DOHH2 (cell line): ENCODE measurements around the gene RAP2A.

Experiments
- H3F3A ChIP-seq: fragments of 200-600 bp; sonication (generic), shearing (Covaris generic); 2 replicates; pipeline ENCODE4 v1.6.0; 2016; ENCODE audit warnings: antibody characterized with exemption, mild to moderate bottlenecking; ENCODE audit not compliant: control insufficient read depth, insufficient read depth
- H3K27ac ChIP-seq: fragments of 200-600 bp; sonication (generic); 2 replicates; pipeline ENCODE4 v1.5.1; 2014; ENCODE audit warnings: low read depth, mild to moderate bottlenecking, low read length, moderate library complexity
- H3K27me3 ChIP-seq: fragments of 200-600 bp; sonication (generic); 2 replicates; pipeline ENCODE4 v1.6.1; 2014; ENCODE audit warnings: mild to moderate bottlenecking, low read length, mixed read lengths; ENCODE audit not compliant: control insufficient read depth
- H3K36me3 ChIP-seq: fragments of 200-600 bp; sonication (generic); 2 replicates; pipeline ENCODE4 v1.6.1; 2014; ENCODE audit warnings: mild to moderate bottlenecking, low read length, moderate library complexity, mixed read lengths; ENCODE audit not compliant: control insufficient read depth
- H3K4me1 ChIP-seq: fragments of 200-600 bp; sonication (generic); 2 replicates; pipeline ENCODE4 v1.6.1; 2014; ENCODE audit warnings: mild to moderate bottlenecking, low read length, mixed read lengths; ENCODE audit not compliant: control insufficient read depth
- H3K4me2 ChIP-seq: fragments of 200-600 bp; sonication (generic); 2 replicates; pipeline ENCODE4 v1.6.0; 2014; ENCODE audit warnings: mild to moderate bottlenecking, low read length, moderate library complexity
- H3K4me3 ChIP-seq: fragments of 200-600 bp; sonication (generic); 2 replicates; pipeline ENCODE4 v1.5.1; 2014; ENCODE audit warnings: mild to moderate bottlenecking, low read length, mixed read lengths
- H3K79me2 ChIP-seq: fragments of 200-600 bp; sonication (generic); 2 replicates; pipeline ENCODE4 v1.6.1; 2014; ENCODE audit warnings: mild to moderate bottlenecking, low read length, mixed read lengths; ENCODE audit not compliant: control insufficient read depth
- H3K9me2 ChIP-seq: fragments of 200-600 bp; sonication (generic); replicated peaks from 2 replicates; pipeline ENCODE4 v1.6.1; 2014; ENCODE audit warnings: mild to moderate bottlenecking, low read length, mixed read lengths; ENCODE audit not compliant: control insufficient read depth
- H3K9me3 ChIP-seq: fragments of 200-600 bp; sonication (generic); 2 replicates; pipeline ENCODE4 v1.6.1; 2014; ENCODE audit warnings: antibody characterized with exemption, low read length, mixed read lengths; ENCODE audit not compliant: control insufficient read depth, insufficient read depth
- H4K20me1 ChIP-seq: fragments of 200-600 bp; sonication (generic); 2 replicates; pipeline ENCODE4 v1.6.0; 2014; ENCODE audit warnings: low read depth, mild to moderate bottlenecking, antibody characterized with exemption, low read length, moderate library complexity; ENCODE audit not compliant: control insufficient read depth, insufficient read depth
- EZH2phosphoT487 ChIP-seq: fragments of 200-600 bp; sonication (generic); IDR thresholded peaks from 2 replicates; pipeline ENCODE4 v1.6.1; 2017; ENCODE audit warnings: borderline replicate concordance, mild to moderate bottlenecking, antibody characterized with exemption, low read length, moderate library complexity, mixed read lengths
- TF ChIP-seq, protein P1 (sequence below): fragments of 200-600 bp; sonication (generic); IDR thresholded peaks from one replicate; pipeline ENCODE4 v1.5.1; 2014; ENCODE audit warnings: antibody characterized with exemption, mild to moderate bottlenecking, low read depth, low read length; ENCODE audit not compliant: poor library complexity, severe bottlenecking

The RAP2A gene

GRCh38 chr13:97423300-97424045, 10.5 kb upstream of the RAP2A start:
- TF ChIP-seq EZH2phosphoT487, result no peak
- TF ChIP-seq, protein P1, sequence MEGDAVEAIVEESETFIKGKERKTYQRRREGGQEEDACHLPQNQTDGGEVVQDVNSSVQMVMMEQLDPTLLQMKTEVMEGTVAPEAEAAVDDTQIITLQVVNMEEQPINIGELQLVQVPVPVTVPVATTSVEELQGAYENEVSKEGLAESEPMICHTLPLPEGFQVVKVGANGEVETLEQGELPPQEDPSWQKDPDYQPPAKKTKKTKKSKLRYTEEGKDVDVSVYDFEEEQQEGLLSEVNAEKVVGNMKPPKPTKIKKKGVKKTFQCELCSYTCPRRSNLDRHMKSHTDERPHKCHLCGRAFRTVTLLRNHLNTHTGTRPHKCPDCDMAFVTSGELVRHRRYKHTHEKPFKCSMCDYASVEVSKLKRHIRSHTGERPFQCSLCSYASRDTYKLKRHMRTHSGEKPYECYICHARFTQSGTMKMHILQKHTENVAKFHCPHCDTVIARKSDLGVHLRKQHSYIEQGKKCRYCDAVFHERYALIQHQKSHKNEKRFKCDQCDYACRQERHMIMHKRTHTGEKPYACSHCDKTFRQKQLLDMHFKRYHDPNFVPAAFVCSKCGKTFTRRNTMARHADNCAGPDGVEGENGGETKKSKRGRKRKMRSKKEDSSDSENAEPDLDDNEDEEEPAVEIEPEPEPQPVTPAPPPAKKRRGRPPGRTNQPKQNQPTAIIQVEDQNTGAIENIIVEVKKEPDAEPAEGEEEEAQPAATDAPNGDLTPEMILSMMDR, result no peak
- H3K79me2 ChIP-seq, result no peaks in the 10 kb centered on the region
- no peak overlapping the region for H3K27ac ChIP-seq
- H3K4me2 ChIP-seq, result no peak overlapping the region
- no peaks in the 10 kb centered on the region for H3K9me3 ChIP-seq
- no peaks in the 10 kb centered on the region for H3K4me1 ChIP-seq
- no peaks in the 10 kb centered on the region; the same call in 1 of the 2 replicates for H3K27me3 ChIP-seq
- no peaks in the 10 kb centered on the region for H3F3A ChIP-seq
- H3K9me2 ChIP-seq, result no peaks in the 10 kb centered on the region
- H3K36me3 ChIP-seq, result no peaks in the 10 kb centered on the region
- no peaks in the 10 kb centered on the region for H4K20me1 ChIP-seq
- no peak overlapping the region for H3K4me3 ChIP-seq

DNA sequence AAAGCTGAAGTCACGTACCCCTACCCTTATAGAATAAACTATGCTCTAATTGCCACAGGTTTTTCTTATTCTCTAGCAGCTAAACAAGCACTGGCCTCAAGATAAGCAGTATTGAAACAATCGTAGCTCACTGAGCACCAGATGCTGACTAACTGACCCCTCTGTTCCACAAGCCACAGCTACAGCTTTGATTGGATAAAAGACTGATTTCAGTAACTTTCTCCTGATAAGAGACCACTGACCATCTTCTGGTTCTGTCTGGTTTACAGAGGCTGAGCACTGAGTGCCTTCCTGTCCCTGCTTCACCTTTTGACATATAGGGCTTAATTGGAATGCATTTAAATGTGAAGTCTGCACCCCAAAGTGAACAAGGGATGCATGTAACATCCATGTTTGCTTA, 8.4 kb upstream of the RAP2A start:
- no peaks in the 10 kb centered on the region for H3K79me2 ChIP-seq
- H4K20me1 ChIP-seq, result no peaks in the 10 kb centered on the region
- H3K4me2 ChIP-seq, result no peak overlapping the region
- H3K27me3 ChIP-seq, result no peaks in the 10 kb centered on the region; the same call in 1 of the 2 replicates
- TF ChIP-seq, protein P1, result no peak
- TF ChIP-seq EZH2phosphoT487, result no peak
- no peaks in the 10 kb centered on the region for H3K4me1 ChIP-seq
- no peaks in the 10 kb centered on the region for H3K9me3 ChIP-seq
- no peaks in the 10 kb centered on the region for H3F3A ChIP-seq
- H3K27ac ChIP-seq, result no peak overlapping the region
- no peak overlapping the region for H3K4me3 ChIP-seq
- H3K36me3 ChIP-seq, result no peaks in the 10 kb centered on the region
- H3K9me2 ChIP-seq, result no peaks in the 10 kb centered on the region

- Histone ChIP-seq H3K4me2 (no peak overlapping the region), H3K36me3 (no peaks in the 10 kb centered on the region), H4K20me1 (no peaks in the 10 kb centered on the region), H3F3A (no peaks in the 10 kb centered on the region), H3K4me3 (no peak overlapping the region), H3K4me1 (peaks cover 5% of the 10 kb centered on the region), H3K27me3 (no peaks in the 10 kb centered on the region; the same call in 1 of the 2 replicates), H3K27ac (no peak overlapping the region), H3K9me2 (no peaks in the 10 kb centered on the region), H3K9me3 (no peaks in the 10 kb centered on the region), H3K79me2 (no peaks in the 10 kb centered on the region)
- TF ChIP-seq EZH2phosphoT487, result no peak
- TF ChIP-seq, protein P1, result no peak
Observed at GRCh38 chr13:97426695-97427094, 7.3 kb upstream of the RAP2A start.
